HEK293 (cell line): ENCODE results near the gene GPR33.

Experiments used
- CTCF ChIA-PET: fragments of 350-600 bp; formaldehyde crosslinking; extraction: SDS; loops from one replicate; lab custom pipeline; 2021; ENCODE audit warnings: antibody characterized with exemption; lab: Yijun Ruan, JAX
- POLR2A ChIA-PET: fragments of 300-600 bp; formaldehyde crosslinking; extraction: SDS; loops from one replicate; lab custom pipeline; 2020; ENCODE audit warnings: antibody characterized with exemption, inconsistent platforms; lab: Yijun Ruan, JAX
- H3K27ac ChIP-seq: fragments of 200-500 bp; sonication (Bioruptor generic); 2 replicates; pipeline ENCODE4 v1.5.1; 2014; ENCODE audit warnings: low read depth, low read length, control low read depth, inconsistent platforms; ENCODE audit errors: extremely low read depth
- H3K36me3 ChIP-seq, 2 experiments: fragments of 200-500 bp in 1 of 2; sonication (Bioruptor generic) in 1 of 2; 1 replicate in 1 of 2; 2 replicates in 1 of 2; pipeline ENCODE4 v1.5.1; 2014 to 2017; ENCODE audit warnings: inconsistent platforms in 2 of 2, low read length in 2 of 2; ENCODE audit not compliant: control insufficient read depth in 2 of 2, insufficient read depth in 1 of 2
- H3K4me1 ChIP-seq: fragments of 200-500 bp; sonication (Bioruptor generic); 2 replicates; pipeline ENCODE4 v1.5.1; 2014; ENCODE audit warnings: mild to moderate bottlenecking, low read length, inconsistent platforms; ENCODE audit not compliant: control insufficient read depth, insufficient read depth
- H3K4me3 ChIP-seq: 2 replicates; pipeline ENCODE4 v1.5.1; 2011; ENCODE audit warnings: low read depth, mild to moderate bottlenecking, control low read depth, low read length, moderate library complexity
- H3K9me3 ChIP-seq: fragments of 200-500 bp; sonication (Bioruptor generic); 2 replicates; pipeline ENCODE4 v1.5.1; 2014; ENCODE audit warnings: low read depth, low read length, inconsistent platforms; ENCODE audit not compliant: control insufficient read depth, insufficient read depth
- BCL11A ChIP-seq: fragments of 450-650 bp; formaldehyde crosslinking; IDR thresholded peaks from 2 replicates; pipeline ENCODE4 v1.5.1; 2016; ENCODE audit warnings: low read depth, missing biosample characterization, missing genetic modification characterization
- GLI2 ChIP-seq: fragments of 450-650 bp; formaldehyde crosslinking; IDR thresholded peaks from 2 replicates; pipeline ENCODE4; 2017; ENCODE audit warnings: missing biosample characterization, missing genetic modification characterization, low read depth, borderline replicate concordance
- GLIS2 ChIP-seq: fragments of 450-650 bp; formaldehyde crosslinking; IDR thresholded peaks from 2 replicates; pipeline ENCODE4 v1.5.1; 2016; ENCODE audit warnings: missing biosample characterization, missing genetic modification characterization
- TRIM28 ChIP-seq: IDR thresholded peaks from 2 replicates; pipeline ENCODE4 v1.6.1; 2011; ENCODE audit warnings: low read length, control low read depth, borderline replicate concordance
- YY2 ChIP-seq: fragments of 450-650 bp; formaldehyde crosslinking; IDR thresholded peaks from 2 replicates; pipeline ENCODE4 v1.5.1; 2016; ENCODE audit warnings: missing biosample characterization, missing genetic modification characterization
- ZBTB26 ChIP-seq: fragments of 450-650 bp; formaldehyde crosslinking; optimal IDR thresholded peaks from 2 replicates; pipeline ENCODE3; 2016; ENCODE audit warnings: missing biosample characterization, mild to moderate bottlenecking, missing genetic modification characterization
- ZFP37 ChIP-seq: fragments of 450-650 bp; formaldehyde crosslinking; IDR thresholded peaks from 2 replicates; pipeline ENCODE4 v1.5.1; 2016; ENCODE audit warnings: missing biosample characterization, missing genetic modification characterization
- ZNF19 ChIP-seq: fragments of 450-650 bp; formaldehyde crosslinking; IDR thresholded peaks from 2 replicates; pipeline ENCODE4; 2016; ENCODE audit warnings: missing biosample characterization, missing genetic modification characterization, low read depth
- ZNF292 ChIP-seq: fragments of 450-650 bp; formaldehyde crosslinking; IDR thresholded peaks from 2 replicates; pipeline ENCODE4 v1.5.1; 2016; ENCODE audit warnings: low read depth, missing biosample characterization, missing genetic modification characterization, borderline replicate concordance
- ZNF302 ChIP-seq: fragments of 450-650 bp; formaldehyde crosslinking; IDR thresholded peaks from 2 replicates; pipeline ENCODE4 v1.5.1; 2016; ENCODE audit warnings: missing biosample characterization, missing genetic modification characterization, low read depth
- ZNF501 ChIP-seq: fragments of 450-650 bp; formaldehyde crosslinking; IDR thresholded peaks from 2 replicates; pipeline ENCODE4 v1.5.1; 2016; ENCODE audit warnings: missing biosample characterization, missing genetic modification characterization
- ZNF600 ChIP-seq: fragments of 450-650 bp; formaldehyde crosslinking; IDR thresholded peaks from 2 replicates; pipeline ENCODE4 v1.5.1; 2016; ENCODE audit warnings: missing biosample characterization, missing genetic modification characterization
- ZNF768 ChIP-seq: fragments of 450-650 bp; formaldehyde crosslinking; IDR thresholded peaks from 2 replicates; pipeline ENCODE4 v1.5.1; 2018; ENCODE audit warnings: missing biosample characterization, mild to moderate bottlenecking, missing genetic modification characterization
- ZNF785 ChIP-seq: fragments of 450-650 bp; formaldehyde crosslinking; IDR thresholded peaks from 2 replicates; pipeline ENCODE4 v1.5.1; 2016; ENCODE audit warnings: missing biosample characterization, missing genetic modification characterization
- TF ChIP-seq, protein P1 (sequence below): sonication (generic); formaldehyde crosslinking; IDR thresholded peaks from 2 replicates; pipeline ENCODE4 v1.8.1; 2022; ENCODE audit warnings: mild to moderate bottlenecking, moderate library complexity, missing genetic modification reagents
- TF ChIP-seq, protein P2 (sequence below): fragments of 450-650 bp; formaldehyde crosslinking; IDR thresholded peaks from 2 replicates; pipeline ENCODE4 v1.5.1; 2016; ENCODE audit warnings: missing biosample characterization, missing genetic modification characterization, borderline replicate concordance

The GPR33 gene

GRCh38 chr14:31527087-31527486, 39.2 kb upstream of the GPR33 start:
- POLR2A ChIA-PET: no interaction called here
- H3K4me3 ChIP-seq: no peak overlapping the region
- TF ChIP-seq ZNF501 (tag by site-specific recombination) (no peak), ZNF768 (no peak), GLIS2 (no peak), ZFP37 (no peak), ZNF785 (tag by site-specific recombination) (no peak), BCL11A (no peak)
- TF ChIP-seq, protein P1, sequence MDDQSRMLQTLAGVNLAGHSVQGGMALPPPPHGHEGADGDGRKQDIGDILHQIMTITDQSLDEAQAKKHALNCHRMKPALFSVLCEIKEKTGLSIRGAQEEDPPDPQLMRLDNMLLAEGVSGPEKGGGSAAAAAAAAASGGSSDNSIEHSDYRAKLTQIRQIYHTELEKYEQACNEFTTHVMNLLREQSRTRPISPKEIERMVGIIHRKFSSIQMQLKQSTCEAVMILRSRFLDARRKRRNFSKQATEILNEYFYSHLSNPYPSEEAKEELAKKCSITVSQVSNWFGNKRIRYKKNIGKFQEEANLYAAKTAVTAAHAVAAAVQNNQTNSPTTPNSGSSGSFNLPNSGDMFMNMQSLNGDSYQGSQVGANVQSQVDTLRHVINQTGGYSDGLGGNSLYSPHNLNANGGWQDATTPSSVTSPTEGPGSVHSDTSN: no peak
- TF ChIP-seq, all 188 proteins: peak for 0
- Histone ChIP-seq H3K36me3 (no peaks in the 10 kb centered on the region), H3K27ac (no peak overlapping the region), H3K9me3 (no peaks in the 10 kb centered on the region), H3K4me1 (no peaks in the 10 kb centered on the region)
- CTCF ChIA-PET: no interaction called here

DNA sequence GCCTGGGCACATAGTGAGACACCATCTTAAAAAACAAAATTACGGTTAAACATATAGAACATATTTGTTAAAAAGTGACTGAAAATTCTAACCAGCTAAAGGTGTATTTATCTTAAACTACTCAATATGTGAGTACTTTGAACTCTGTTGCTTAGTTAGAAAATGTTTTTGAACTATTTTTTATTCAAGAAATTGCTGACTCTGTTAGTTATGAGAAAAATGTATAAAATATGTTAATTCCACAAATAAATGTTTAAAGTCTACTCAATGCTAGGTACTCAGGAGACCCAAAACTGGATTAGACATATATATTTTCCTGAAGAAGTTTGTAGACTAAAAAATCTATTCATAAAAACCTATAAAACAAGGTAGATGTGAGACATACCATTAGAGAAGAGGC, 23.0 kb upstream of the GPR33 start:
- Histone ChIP-seq H3K4me3 (no peak overlapping the region), H3K27ac (no peak overlapping the region), H3K4me1 (no peaks in the 10 kb centered on the region), H3K9me3 (no peaks in the 10 kb centered on the region), H3K36me3 (no peaks in the 10 kb centered on the region)
- TF ChIP-seq ZNF600 (tag by site-specific recombination): no peak
- TF ChIP-seq, protein P2, sequence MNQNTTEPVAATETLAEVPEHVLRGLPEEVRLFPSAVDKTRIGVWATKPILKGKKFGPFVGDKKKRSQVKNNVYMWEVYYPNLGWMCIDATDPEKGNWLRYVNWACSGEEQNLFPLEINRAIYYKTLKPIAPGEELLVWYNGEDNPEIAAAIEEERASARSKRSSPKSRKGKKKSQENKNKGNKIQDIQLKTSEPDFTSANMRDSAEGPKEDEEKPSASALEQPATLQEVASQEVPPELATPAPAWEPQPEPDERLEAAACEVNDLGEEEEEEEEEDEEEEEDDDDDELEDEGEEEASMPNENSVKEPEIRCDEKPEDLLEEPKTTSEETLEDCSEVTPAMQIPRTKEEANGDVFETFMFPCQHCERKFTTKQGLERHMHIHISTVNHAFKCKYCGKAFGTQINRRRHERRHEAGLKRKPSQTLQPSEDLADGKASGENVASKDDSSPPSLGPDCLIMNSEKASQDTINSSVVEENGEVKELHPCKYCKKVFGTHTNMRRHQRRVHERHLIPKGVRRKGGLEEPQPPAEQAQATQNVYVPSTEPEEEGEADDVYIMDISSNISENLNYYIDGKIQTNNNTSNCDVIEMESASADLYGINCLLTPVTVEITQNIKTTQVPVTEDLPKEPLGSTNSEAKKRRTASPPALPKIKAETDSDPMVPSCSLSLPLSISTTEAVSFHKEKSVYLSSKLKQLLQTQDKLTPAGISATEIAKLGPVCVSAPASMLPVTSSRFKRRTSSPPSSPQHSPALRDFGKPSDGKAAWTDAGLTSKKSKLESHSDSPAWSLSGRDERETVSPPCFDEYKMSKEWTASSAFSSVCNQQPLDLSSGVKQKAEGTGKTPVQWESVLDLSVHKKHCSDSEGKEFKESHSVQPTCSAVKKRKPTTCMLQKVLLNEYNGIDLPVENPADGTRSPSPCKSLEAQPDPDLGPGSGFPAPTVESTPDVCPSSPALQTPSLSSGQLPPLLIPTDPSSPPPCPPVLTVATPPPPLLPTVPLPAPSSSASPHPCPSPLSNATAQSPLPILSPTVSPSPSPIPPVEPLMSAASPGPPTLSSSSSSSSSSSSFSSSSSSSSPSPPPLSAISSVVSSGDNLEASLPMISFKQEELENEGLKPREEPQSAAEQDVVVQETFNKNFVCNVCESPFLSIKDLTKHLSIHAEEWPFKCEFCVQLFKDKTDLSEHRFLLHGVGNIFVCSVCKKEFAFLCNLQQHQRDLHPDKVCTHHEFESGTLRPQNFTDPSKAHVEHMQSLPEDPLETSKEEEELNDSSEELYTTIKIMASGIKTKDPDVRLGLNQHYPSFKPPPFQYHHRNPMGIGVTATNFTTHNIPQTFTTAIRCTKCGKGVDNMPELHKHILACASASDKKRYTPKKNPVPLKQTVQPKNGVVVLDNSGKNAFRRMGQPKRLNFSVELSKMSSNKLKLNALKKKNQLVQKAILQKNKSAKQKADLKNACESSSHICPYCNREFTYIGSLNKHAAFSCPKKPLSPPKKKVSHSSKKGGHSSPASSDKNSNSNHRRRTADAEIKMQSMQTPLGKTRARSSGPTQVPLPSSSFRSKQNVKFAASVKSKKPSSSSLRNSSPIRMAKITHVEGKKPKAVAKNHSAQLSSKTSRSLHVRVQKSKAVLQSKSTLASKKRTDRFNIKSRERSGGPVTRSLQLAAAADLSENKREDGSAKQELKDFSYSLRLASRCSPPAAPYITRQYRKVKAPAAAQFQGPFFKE (tag by site-specific recombination): no peak
- TF ChIP-seq ZNF292 (tag by site-specific recombination): no peak
- no peak for TF ChIP-seq YY2 (tag by site-specific recombination)
- no peak for TF ChIP-seq GLI2 (tag by site-specific recombination)
- TF ChIP-seq ZNF302 (tag by site-specific recombination): no peak
- no peak for TF ChIP-seq ZNF19 (tag by site-specific recombination)
- TF ChIP-seq ZBTB26: no peak
- TF ChIP-seq TRIM28: no peak
- ChIA-PET POLR2A (no interaction called here), CTCF (interaction anchor here (0.6 to 1.6 kb wide), 8 partner anchors 190 to 1046 kb away, joined by 3 to 6 read pairs (median 4); no protein-coding TSS in a partner anchor)
